Ovary (tissue), 9 donors: Measurements from ENCODE around the gene COG5. TPM values are rescaled to one million over a fixed set of nuclear protein-coding genes. Genes with fewer than 3 reads are reported as not detected.

Experiments
- DNase-seq, 5 donors: peaks; one replicate each; pipeline ENCODE4 v3.0.0-alpha.2; 2019 to 2020
- H3K27ac ChIP-seq, 2 donors: fragments of 200-600 bp; one replicate each; pipeline versions ENCODE4 v1.5.1 to v1.8.0; 2019 to 2022
- H3K27me3 ChIP-seq: fragments of 200-600 bp; one replicate; pipeline ENCODE4 v1.8.0; 2022
- H3K36me3 ChIP-seq: fragments of 200-600 bp; sonication (generic); one replicate; pipeline ENCODE4 v1.5.1; 2019
- H3K4me1 ChIP-seq: one replicate; pipeline ENCODE4 v1.8.1; 2013; ENCODE audit warnings: mild to moderate bottlenecking, moderate library complexity; ENCODE audit not compliant: insufficient read depth
- H3K4me3 ChIP-seq: fragments of 200-600 bp; sonication (generic); one replicate; pipeline ENCODE4 v1.5.1; 2017
- H3K9me3 ChIP-seq, 2 donors: fragments of 200-600 bp in 1 of 2; sonication (generic) in 1 of 2; one replicate each; pipeline versions ENCODE4 v1.5.1 to v1.8.1; 2013 to 2019; ENCODE audit warnings: mild to moderate bottlenecking in 1 of 2, moderate library complexity in 1 of 2
- CTCF ChIP-seq, 3 donors: fragments of 450-650 bp in 2 of 3; fragments of 200-600 bp in 1 of 3; IDR thresholded peaks; one replicate each; pipeline versions ENCODE4 v1.5.1 to v1.8.0; 2016 to 2022; ENCODE audit warnings: antibody characterized with exemption in 3 of 3, mild to moderate bottlenecking in 1 of 3
- EP300 ChIP-seq: sonication (generic); formaldehyde crosslinking; IDR thresholded peaks from one replicate; pipeline ENCODE4 v1.6.1; 2017; ENCODE audit warnings: antibody characterized with exemption
- POLR2A ChIP-seq: fragments of 450-650 bp; IDR thresholded peaks from one replicate; pipeline ENCODE4 v1.6.1; 2017; ENCODE audit warnings: antibody characterized with exemption, mild to moderate bottlenecking, moderate library complexity
- WGBS, 3 donors: extraction: QIAGEN DNeasy Blood & Tissue Kit in 1 of 3; methylation state at CpG; one replicate each; pipeline versions ENCODE4 v1.1.5 to v1.1.7; 2013 to 2017; 5-methylcytosine and 5-hydroxymethylcytosine counted together
- intact Hi-C, 4 donors: fragments of 100-400 bp; cut with DNase I; formaldehyde crosslinking; loops; one replicate each; pipeline versions ENCODE4 v1.11.0 to v1.15.1; 2022 to 2023
- polyA plus RNA-seq, 2 donors: library from polyadenylated mRNA; stranded (reverse); fragments of 200-250 nt in 1 of 2; fragments of 350-450 nt in 1 of 2; fragmentation: Illumina TruSeq in 1 of 2; extraction: RNeasy Lipid Tissue Mini Kit (QIAGEN cat#74804) in 1 of 2; gene quantifications; one replicate each; pipeline ENCODE4 v1.2.3, GENCODE V29; 2013 to 2014
- total RNA-seq, 7 donors: library from RNA; depleted of rRNA in 2 of 7; stranded (reverse); fragments of >200 nt in 2 of 7; fragmentation: NEBNext Ultra II Directional in 3 of 7; extraction: Animal tissue kit (Norgen Biotek cat#: 25700) in 3 of 7; gene quantifications; one replicate each; pipeline versions ENCODE4 v1.1.0 to v1.2.4, GENCODE V29; 2016 to 2023
- donor health status: DM: no; HTN: no; CAD: no; lungs with moderate emphysema.
- donor health status: DM: no; HTN: no; CAD: no.
- donor health status: Bipolar disorder and iron deficiency.
- donor health status: DM: yes; HTN: yes; CAD: no.
- donor health status: DM: no; HTN: no; CAD: no.
- donor health status: DM: yes; HTN: yes; CAD: no.

The COG5 gene
- total and polyA plus RNA-seq, 9 donors: 10.3 to 49.7 (median 37.6) TPM

- DNase-seq: no peak
- TF ChIP-seq CTCF (IDR thresholded peaks at IDR 0.05) (no peak), EP300 (no peak), POLR2A (no peak)
- H3K4me1 ChIP-seq: no peaks in the 10 kb centered on the region
- H3K27me3 ChIP-seq: no peaks in the 10 kb centered on the region
- intact Hi-C loops: no loop called here
- no peak overlapping the region for H3K4me3 ChIP-seq
- no peaks in the 10 kb centered on the region for H3K9me3 ChIP-seq
- no peaks in the 10 kb centered on the region for H3K36me3 ChIP-seq
- H3K27ac ChIP-seq: no peak overlapping the region
Measured at GRCh38 chr7:107430057-107430456, 133.7 kb downstream of the COG5 start.

GRCh38 chr7:107428642-107429041 is 135.1 kb downstream of the COG5 start:
- H3K27ac ChIP-seq: no peak overlapping the region
- H3K27me3 ChIP-seq: no peaks in the 10 kb centered on the region
- intact Hi-C loops: no loop called here
- no peak for DNase-seq
- H3K36me3 ChIP-seq: no peaks in the 10 kb centered on the region
- H3K4me1 ChIP-seq: no peaks in the 10 kb centered on the region
- no peaks in the 10 kb centered on the region for H3K9me3 ChIP-seq
- 95 to 97% (median 97%) methylated on average over 1 of the region's 1 CpG for WGBS, 3 donors
- TF ChIP-seq EP300: no peak
- TF ChIP-seq POLR2A: no peak
- no peak for TF ChIP-seq CTCF (IDR thresholded peaks at IDR 0.05)
- no peak overlapping the region for H3K4me3 ChIP-seq

- TF ChIP-seq EP300: no peak
- TF ChIP-seq POLR2A: no peak
- no peak for TF ChIP-seq CTCF (IDR thresholded peaks at IDR 0.05)
- no peaks in the 10 kb centered on the region for H3K36me3 ChIP-seq
- no peaks in the 10 kb centered on the region for H3K9me3 ChIP-seq
- DNase-seq: no peak
- no peak overlapping the region for H3K27ac ChIP-seq
- H3K4me3 ChIP-seq: no peak overlapping the region
- 87 to 93% (median 88%) methylated on average over 5 of the region's 5 CpGs for WGBS, 3 donors
- no peaks in the 10 kb centered on the region for H3K4me1 ChIP-seq
- intact Hi-C loops: no loop called here
- H3K27me3 ChIP-seq: no peaks in the 10 kb centered on the region
Measured at GRCh38 chr7:107427462-107427861, 136.3 kb downstream of the COG5 start.

- H3K4me3 ChIP-seq: no peak overlapping the region
- intact Hi-C loops: no loop called here
- H3K27me3 ChIP-seq: no peaks in the 10 kb centered on the region
- H3K9me3 ChIP-seq: no peaks in the 10 kb centered on the region
- H3K27ac ChIP-seq: no peak overlapping the region
- no peaks in the 10 kb centered on the region for H3K4me1 ChIP-seq
- H3K36me3 ChIP-seq: no peaks in the 10 kb centered on the region
- no peak for TF ChIP-seq EP300
- TF ChIP-seq POLR2A: no peak
- TF ChIP-seq CTCF (IDR thresholded peaks at IDR 0.05): no peak
- no peak for DNase-seq
- 100% methylated on average over 1 of the region's 1 CpG for WGBS, 3 donors
Measured at GRCh38 chr7:107414198-107414597, 149.5 kb downstream of the COG5 start.

- no peaks in the 10 kb centered on the region for H3K9me3 ChIP-seq
- H3K27me3 ChIP-seq: no peaks in the 10 kb centered on the region
- no peak for DNase-seq
- TF ChIP-seq CTCF (IDR thresholded peaks at IDR 0.05): no peak
- no peak for TF ChIP-seq POLR2A
- no peak for TF ChIP-seq EP300
- intact Hi-C loops: no loop called here
- no peak overlapping the region for H3K27ac ChIP-seq
- H3K4me3 ChIP-seq: no peak overlapping the region
- H3K4me1 ChIP-seq: no peaks in the 10 kb centered on the region
- H3K36me3 ChIP-seq: no peaks in the 10 kb centered on the region
Measured at GRCh38 chr7:107408349-107408748, 155.4 kb downstream of the COG5 start.
